AG04449 (cell line): Measurements from ENCODE around the gene PGLYRP3.

Experiments
- CTCF ChIA-PET: fragments of 350-600 bp; formaldehyde crosslinking; extraction: SDS; loops from one replicate; lab custom pipeline; 2021; ENCODE audit warnings: antibody characterized with exemption; lab: Yijun Ruan, JAX
- POLR2A ChIA-PET: fragments of 400-600, 350-600 bp; formaldehyde crosslinking; extraction: SDS; loops from one replicate; lab custom pipeline; 2020; ENCODE audit warnings: antibody characterized with exemption, inconsistent platforms; lab: Yijun Ruan, JAX
- DNase-seq: peaks from one replicate; pipeline ENCODE4 v3.0.0-alpha.2; 2010; ENCODE audit warnings: low read depth, low spot score
- H3K4me3 ChIP-seq: 2 replicates; pipeline ENCODE4 v1.5.1; 2011; ENCODE audit warnings: low read depth, mild to moderate bottlenecking, control low read depth, low read length
- TF ChIP-seq, protein P1 (sequence below): IDR thresholded peaks from one replicate; pipeline ENCODE4 v1.5.1; 2011; ENCODE audit warnings: mild to moderate bottlenecking, moderate library complexity, low read length, control low read depth, inconsistent platforms; ENCODE audit not compliant: insufficient read depth; ENCODE audit errors: missing control alignments

The PGLYRP3 gene

GRCh38 chr1:153355445-153356071 lies 42.8 kb upstream of the PGLYRP3 start:
- CTCF ChIA-PET: interaction anchor here (0.7 to 14.9 kb wide), 10 partner anchors 9 to 304 kb away, joined by 3 to 527 read pairs (median 4); partner anchors contain the start of gene S100A12
- TF ChIP-seq, protein P1, sequence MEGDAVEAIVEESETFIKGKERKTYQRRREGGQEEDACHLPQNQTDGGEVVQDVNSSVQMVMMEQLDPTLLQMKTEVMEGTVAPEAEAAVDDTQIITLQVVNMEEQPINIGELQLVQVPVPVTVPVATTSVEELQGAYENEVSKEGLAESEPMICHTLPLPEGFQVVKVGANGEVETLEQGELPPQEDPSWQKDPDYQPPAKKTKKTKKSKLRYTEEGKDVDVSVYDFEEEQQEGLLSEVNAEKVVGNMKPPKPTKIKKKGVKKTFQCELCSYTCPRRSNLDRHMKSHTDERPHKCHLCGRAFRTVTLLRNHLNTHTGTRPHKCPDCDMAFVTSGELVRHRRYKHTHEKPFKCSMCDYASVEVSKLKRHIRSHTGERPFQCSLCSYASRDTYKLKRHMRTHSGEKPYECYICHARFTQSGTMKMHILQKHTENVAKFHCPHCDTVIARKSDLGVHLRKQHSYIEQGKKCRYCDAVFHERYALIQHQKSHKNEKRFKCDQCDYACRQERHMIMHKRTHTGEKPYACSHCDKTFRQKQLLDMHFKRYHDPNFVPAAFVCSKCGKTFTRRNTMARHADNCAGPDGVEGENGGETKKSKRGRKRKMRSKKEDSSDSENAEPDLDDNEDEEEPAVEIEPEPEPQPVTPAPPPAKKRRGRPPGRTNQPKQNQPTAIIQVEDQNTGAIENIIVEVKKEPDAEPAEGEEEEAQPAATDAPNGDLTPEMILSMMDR: peak; percentile 41
- POLR2A ChIA-PET: no interaction called here
- DNase-seq: no peak
- no peak overlapping the region for H3K4me3 ChIP-seq

DNA sequence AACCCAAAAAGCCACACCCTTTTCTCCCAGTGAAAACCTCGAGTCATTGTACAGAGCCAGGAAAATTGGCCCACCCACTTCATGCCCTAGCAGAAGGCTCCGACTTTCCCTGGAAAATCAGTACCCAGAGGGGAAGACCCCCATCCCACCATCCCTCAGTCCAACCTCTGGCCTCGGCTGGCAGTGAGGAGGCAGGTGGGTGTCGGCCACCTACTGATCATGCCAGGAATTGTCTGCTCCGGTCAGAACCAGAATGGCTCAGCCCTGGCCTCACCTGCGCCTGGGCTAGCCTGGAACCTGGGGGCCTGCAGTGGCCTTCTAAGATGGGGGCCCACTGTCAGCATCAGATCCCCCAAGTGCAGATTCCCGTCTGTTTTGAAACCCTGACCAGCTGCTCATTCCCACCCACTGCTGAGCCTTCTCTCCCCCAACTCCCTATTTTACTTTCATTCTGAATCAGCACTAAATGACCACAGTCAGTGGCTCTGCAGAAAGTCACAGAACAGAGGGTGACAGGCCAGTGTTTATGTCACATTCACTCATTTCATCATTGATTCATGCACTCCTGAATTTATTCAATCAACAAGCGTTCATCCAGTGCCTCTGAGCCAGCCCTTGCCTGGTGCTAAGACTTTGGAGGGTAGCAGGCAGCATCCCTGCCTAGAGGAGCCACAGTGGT lies 41.9 kb upstream of the PGLYRP3 start:
- CTCF ChIA-PET: interaction anchor here (0.7 to 14.9 kb wide), 15 partner anchors 8 to 305 kb away, joined by 3 to 527 read pairs (median 5); partner anchors contain the start of gene S100A12
- no peak overlapping the region for H3K4me3 ChIP-seq
- TF ChIP-seq, protein P1: no peak
- POLR2A ChIA-PET: interaction anchor here (0.5 kb wide), 1 partner anchor 366 kb away, joined by 3 read pairs; no protein-coding TSS in a partner anchor
- no peak for DNase-seq

- no peak for DNase-seq
- TF ChIP-seq, protein P1: peak; percentile 25
- H3K4me3 ChIP-seq: no peak overlapping the region
- POLR2A ChIA-PET: no interaction called here
- CTCF ChIA-PET: interaction anchor here (0.7 to 14.9 kb wide), 25 partner anchors 7 to 593 kb away, joined by 3 to 527 read pairs (median 5); partner anchors contain the start of genes DENND4B, S100A16 and S100A6
Observed at GRCh38 chr1:153353226-153353947, 40.6 kb upstream of the PGLYRP3 start.

DNA sequence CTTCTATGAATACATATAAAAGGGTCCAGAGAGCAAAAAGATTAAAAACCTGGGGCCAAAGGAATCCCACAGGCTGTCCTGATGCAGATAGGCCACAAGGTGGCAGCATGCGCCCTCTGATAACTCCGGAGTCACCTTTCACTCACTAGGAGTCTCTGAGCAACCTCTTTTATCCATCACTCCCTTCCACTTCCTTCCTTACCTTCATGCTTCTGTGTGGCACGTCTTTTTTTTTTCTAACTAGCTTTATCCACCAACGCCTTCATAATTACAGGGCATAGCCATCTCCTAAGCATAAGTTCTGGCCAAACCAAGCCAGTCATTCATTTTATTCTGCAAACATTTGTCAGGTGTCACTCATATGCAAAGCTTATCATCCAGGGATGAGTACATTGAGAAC lies 39.8 kb upstream of the PGLYRP3 start:
- TF ChIP-seq, protein P1: peak; percentile 82
- peak; percentile 2 for DNase-seq
- ChIA-PET POLR2A (no interaction called here), CTCF (interaction anchor here (0.6 to 14.9 kb wide), 33 partner anchors 8 to 698 kb away, joined by 3 to 527 read pairs (median 4); partner anchors contain the start of genes DENND4B, S100A1, S100A13 and S100A16)
- no peak overlapping the region for H3K4me3 ChIP-seq

DNA sequence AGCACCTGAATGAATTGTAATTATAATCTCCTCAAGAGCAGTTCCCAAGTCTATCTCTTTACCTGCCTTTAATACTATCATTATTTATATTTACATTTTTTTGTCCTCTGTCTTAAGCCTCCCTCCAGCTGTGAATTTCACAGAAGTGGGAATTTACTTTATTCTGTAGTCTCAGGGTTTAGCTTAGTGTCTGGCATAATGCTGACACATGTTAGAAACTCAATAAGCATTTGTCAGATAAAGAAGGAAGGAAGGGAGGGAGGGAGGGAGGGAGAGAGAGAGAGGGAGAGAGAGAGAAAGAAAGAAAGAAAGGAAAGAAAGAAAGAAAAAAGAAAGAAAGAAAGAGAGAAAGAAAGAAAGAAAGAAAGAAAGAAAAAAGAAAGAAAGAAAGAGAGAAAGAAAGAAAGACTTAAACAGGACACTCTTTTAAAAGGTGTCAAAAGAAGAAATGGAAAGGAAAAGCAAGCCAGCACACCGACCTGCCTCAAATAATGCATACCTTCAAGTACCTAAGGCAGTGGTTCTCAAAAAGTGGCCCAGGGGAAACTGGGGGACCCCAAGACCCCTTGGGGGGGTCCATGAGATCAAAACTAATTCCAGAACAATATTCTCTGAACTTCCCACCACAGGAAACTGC lies 37.7 kb upstream of the PGLYRP3 start:
- CTCF ChIA-PET: interaction anchor here (0.8 to 14.9 kb wide), 4 partner anchors 141 to 160 kb away, joined by 3 to 527 read pairs (median 14); no protein-coding TSS in a partner anchor
- no peak overlapping the region for H3K4me3 ChIP-seq
- DNase-seq: no peak
- POLR2A ChIA-PET: no interaction called here
- TF ChIP-seq, protein P1: no peak
